Loucy (cell line): ENCODE data around the gene LRCH2.

Experiments used
- H2AFZ ChIP-seq: fragments of 200-600 bp; sonication (generic); 2 replicates; pipeline ENCODE4 v1.6.0; 2016; ENCODE audit warnings: antibody characterized with exemption, mild to moderate bottlenecking, low read length, moderate library complexity
- H3F3A ChIP-seq: fragments of 200-600 bp; 2 replicates; pipeline ENCODE4 v1.6.0; 2016; ENCODE audit warnings: antibody characterized with exemption, low read depth, mild to moderate bottlenecking
- H3K27me3 ChIP-seq: fragments of 200-600 bp; sonication (generic); 2 replicates; pipeline ENCODE4 v1.6.1; 2014; ENCODE audit warnings: low read length, mild to moderate bottlenecking; ENCODE audit not compliant: insufficient read depth, poor library complexity, severe bottlenecking
- H3K36me3 ChIP-seq: fragments of 200-600 bp; sonication (generic); 2 replicates; pipeline ENCODE4 v1.6.1; 2016; ENCODE audit warnings: low read length; ENCODE audit not compliant: insufficient read depth
- H3K4me1 ChIP-seq: fragments of 200-600 bp; sonication (generic); 2 replicates; pipeline ENCODE4 v1.5.1; 2014; ENCODE audit warnings: low read length, mild to moderate bottlenecking; ENCODE audit not compliant: insufficient read depth, poor library complexity, severe bottlenecking
- H3K4me2 ChIP-seq: fragments of 200-600 bp; sonication (generic); 2 replicates; pipeline ENCODE4 v1.6.0; 2014; ENCODE audit warnings: antibody characterized with exemption, low read length, low read depth, mild to moderate bottlenecking; ENCODE audit not compliant: poor library complexity, severe bottlenecking
- H3K4me3 ChIP-seq: fragments of 200-600 bp; sonication (generic); 2 replicates; pipeline ENCODE4 v1.5.1; 2014; ENCODE audit warnings: low read length, mild to moderate bottlenecking, mixed read lengths; ENCODE audit not compliant: poor library complexity, severe bottlenecking
- H3K79me2 ChIP-seq: fragments of 200-600 bp; sonication (generic); 2 replicates; pipeline ENCODE4 v1.6.1; 2014; ENCODE audit warnings: low read length; ENCODE audit not compliant: insufficient read depth
- H3K9ac ChIP-seq: fragments of 200-600 bp; sonication (generic); 2 replicates; pipeline ENCODE4 v1.6.0; 2014; ENCODE audit warnings: mild to moderate bottlenecking, low read depth, low read length, moderate library complexity; ENCODE audit not compliant: poor library complexity, severe bottlenecking
- H3K9me2 ChIP-seq: fragments of 200-600 bp; sonication (generic); replicated peaks from 2 replicates; pipeline ENCODE4 v1.6.1; 2016; ENCODE audit warnings: low read depth, low read length, mixed read lengths
- H3K9me3 ChIP-seq: fragments of 200-600 bp; sonication (generic); 2 replicates; pipeline ENCODE4 v1.6.1; 2014; ENCODE audit warnings: mild to moderate bottlenecking, antibody characterized with exemption, low read length, low read depth; ENCODE audit not compliant: insufficient read depth
- H4K20me1 ChIP-seq: fragments of 200-600 bp; sonication (generic); 2 replicates; pipeline ENCODE4 v1.6.0; 2014; ENCODE audit warnings: antibody characterized with exemption, low read length, mild to moderate bottlenecking; ENCODE audit not compliant: insufficient read depth, poor library complexity, severe bottlenecking
- CTCF ChIP-seq: fragments of 200-600 bp; sonication (generic); conservative IDR thresholded peaks from 2 replicates; pipeline ENCODE4 v1.5.1; 2014; ENCODE audit warnings: mild to moderate bottlenecking, antibody characterized with exemption, low read length
- EZH2phosphoT487 ChIP-seq: fragments of 200-600 bp; IDR thresholded peaks from 2 replicates; pipeline ENCODE4 v1.6.1; 2018; ENCODE audit warnings: antibody characterized with exemption, mild to moderate bottlenecking, moderate library complexity, borderline replicate concordance

LRCH2 gene

GRCh38 chrX:115204040-115204439 lies 29.9 kb downstream of the LRCH2 start:
- Histone ChIP-seq H3F3A (no peaks in the 10 kb centered on the region), H3K9me3 (no peaks in the 10 kb centered on the region), H3K9ac (no peak overlapping the region), H3K4me3 (no peak overlapping the region), H3K9me2 (no peaks in the 10 kb centered on the region), H2AFZ (no peak overlapping the region), H3K4me2 (no peak overlapping the region), H4K20me1 (no peaks in the 10 kb centered on the region), H3K27me3 (no peaks in the 10 kb centered on the region), H3K36me3 (no peaks in the 10 kb centered on the region), H3K4me1 (no peaks in the 10 kb centered on the region), H3K79me2 (no peaks in the 10 kb centered on the region)
- TF ChIP-seq CTCF: no peak
- no peak for TF ChIP-seq EZH2phosphoT487

GRCh38 chrX:115192244-115192700 lies 41.6 kb downstream of the LRCH2 start:
- H3K9me3 ChIP-seq: no peaks in the 10 kb centered on the region
- H3K9me2 ChIP-seq: no peaks in the 10 kb centered on the region
- H4K20me1 ChIP-seq: no peaks in the 10 kb centered on the region
- H3K79me2 ChIP-seq: no peaks in the 10 kb centered on the region
- no peak overlapping the region for H3K4me3 ChIP-seq
- no peak overlapping the region for H3K4me2 ChIP-seq
- TF ChIP-seq EZH2phosphoT487: no peak
- TF ChIP-seq CTCF: no peak
- H3K27me3 ChIP-seq: no peaks in the 10 kb centered on the region
- H3K4me1 ChIP-seq: no peaks in the 10 kb centered on the region
- no peak overlapping the region for H3K9ac ChIP-seq
- no peak overlapping the region for H2AFZ ChIP-seq
- no peaks in the 10 kb centered on the region for H3F3A ChIP-seq
- no peaks in the 10 kb centered on the region for H3K36me3 ChIP-seq

DNA sequence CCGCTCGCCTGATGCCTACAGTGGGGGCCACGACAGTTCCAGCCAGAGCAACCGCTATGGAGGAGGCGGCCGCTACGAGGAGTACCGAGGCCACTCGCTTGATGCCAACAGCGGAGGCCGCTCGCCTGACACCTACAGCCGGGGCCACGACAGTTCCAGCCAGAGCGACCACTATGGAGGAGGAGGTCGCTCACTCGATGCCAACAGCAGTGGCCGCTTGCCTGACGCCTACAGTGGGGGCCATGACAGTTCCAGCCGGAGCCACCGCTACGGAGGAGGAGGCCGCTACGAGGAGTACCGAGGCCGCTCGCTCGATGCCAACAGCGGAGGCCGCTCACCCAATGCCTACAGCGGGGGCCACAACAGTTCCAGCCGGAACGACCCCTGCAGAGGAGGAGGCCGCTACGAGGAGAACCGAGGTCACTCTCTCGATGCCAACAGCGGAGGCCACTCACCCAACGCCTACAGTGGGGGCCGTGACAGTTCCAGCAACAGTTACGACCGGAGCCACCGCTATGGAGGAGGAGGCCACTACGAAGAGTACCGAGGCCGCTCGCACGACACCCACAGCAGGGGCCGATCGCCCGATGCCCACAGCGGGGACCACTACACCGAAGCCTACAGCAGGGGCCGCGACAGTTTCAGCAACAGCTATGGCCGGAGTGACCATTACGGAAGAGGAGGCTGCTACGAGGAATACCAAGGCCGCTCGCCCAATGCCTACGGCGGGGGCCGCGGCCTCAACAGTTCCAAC lies 42.2 kb downstream of the LRCH2 start:
- Histone ChIP-seq H3K79me2 (no peaks in the 10 kb centered on the region), H3K9me3 (no peaks in the 10 kb centered on the region), H3F3A (no peaks in the 10 kb centered on the region), H3K9me2 (no peaks in the 10 kb centered on the region), H3K27me3 (no peaks in the 10 kb centered on the region), H3K4me2 (no peak overlapping the region), H3K4me1 (no peaks in the 10 kb centered on the region), H4K20me1 (no peaks in the 10 kb centered on the region), H3K4me3 (no peak overlapping the region), H2AFZ (no peak overlapping the region), H3K36me3 (no peaks in the 10 kb centered on the region), H3K9ac (no peak overlapping the region)
- no peak for TF ChIP-seq EZH2phosphoT487
- TF ChIP-seq CTCF: no peak
